Measurements from ENCODE around the gene SLC35G4.
"Not testable (repeated sequence)": the region's sequence is repeated elsewhere in the genome, so short reads cannot be mapped to it uniquely, and the experiment has no call there.

Gene SLC35G4

DNA sequence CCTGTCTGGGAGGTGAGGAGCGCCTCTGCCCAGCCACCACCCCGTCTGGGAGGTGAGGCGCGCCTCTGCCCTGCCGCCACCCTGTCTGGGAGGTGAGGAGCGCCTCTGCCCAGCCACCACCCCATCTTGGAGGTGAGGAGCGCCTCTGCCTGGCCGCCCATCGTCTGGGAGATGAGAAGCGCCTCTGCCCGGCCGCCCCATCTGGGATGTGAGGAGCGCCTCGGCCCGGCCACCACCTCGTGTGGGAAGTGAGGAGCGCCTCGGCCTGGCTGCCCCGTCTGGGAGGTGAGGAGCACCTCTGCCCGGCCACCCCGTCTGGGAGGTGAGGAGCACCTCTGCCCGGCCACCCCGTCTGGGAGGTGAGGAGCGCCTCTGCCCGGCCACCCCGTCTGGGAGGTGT is 38.4 kb downstream of the SLC35G4 start:
- not testable (repeated sequence) for H3K27me3 ChIP-seq (ENCODE audit: insufficient read depth, low read length); H3K4me2 ChIP-seq (ENCODE audit: low read length); H3F3A ChIP-seq (ENCODE audit: insufficient read depth, low read length); H3K4me3 ChIP-seq (ENCODE audit: low read depth, low read length, poor library complexity, severe bottlenecking); H3K9me2 ChIP-seq (ENCODE audit: low read depth, low read length); H2AFZ ChIP-seq (ENCODE audit: low read length); H3K36me3 ChIP-seq (ENCODE audit: insufficient read depth, low read length); H4K20me1 ChIP-seq (ENCODE audit: insufficient read depth, low read length); H3K79me2 ChIP-seq (ENCODE audit: insufficient read depth, low read length); H3K9me3 ChIP-seq (ENCODE audit: low read length); H3K4me1 ChIP-seq (ENCODE audit: insufficient read depth, low read length, severe bottlenecking); H3K9ac ChIP-seq (ENCODE audit: low read length); H3K27ac ChIP-seq (ENCODE audit: low read depth, low read length, poor library complexity, severe bottlenecking)

DNA sequence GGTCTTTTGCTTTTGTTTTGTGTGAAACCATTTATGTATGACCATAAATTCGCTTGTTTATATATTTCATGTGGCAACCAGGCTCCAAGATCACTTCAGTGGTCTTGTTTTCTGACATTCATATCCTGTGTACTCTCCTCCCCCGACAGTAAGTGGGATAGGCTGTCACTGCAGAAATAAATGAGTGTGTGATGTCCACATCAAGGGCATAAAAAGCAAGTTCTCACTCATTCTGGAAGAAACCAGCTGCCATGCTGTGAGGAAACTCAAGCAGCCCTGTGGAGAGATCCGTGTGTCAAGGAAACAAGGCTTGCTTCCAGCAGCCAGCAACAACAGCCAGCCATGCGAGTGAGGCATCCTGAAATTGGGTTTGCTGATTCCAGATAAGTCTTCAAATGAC is 40.4 kb downstream of the SLC35G4 start:
- Histone ChIP-seq H4K20me1 (ENCODE audit: insufficient read depth, low read length) (no peaks in the 10 kb centered on the region), H2AFZ (ENCODE audit: low read length) (no peak overlapping the region), H3K36me3 (ENCODE audit: insufficient read depth, low read length) (no peaks in the 10 kb centered on the region), H3K4me3 (ENCODE audit: low read depth, low read length, poor library complexity, severe bottlenecking) (no peak overlapping the region), H3K9me2 (ENCODE audit: low read depth, low read length) (no peaks in the 10 kb centered on the region), H3K4me1 (ENCODE audit: insufficient read depth, low read length, severe bottlenecking) (no peaks in the 10 kb centered on the region), H3K9me3 (ENCODE audit: low read length) (peaks cover 3% of the 10 kb centered on the region; the same call in 1 of the 2 replicates), H3K27me3 (ENCODE audit: insufficient read depth, low read length) (peaks cover 3% of the 10 kb centered on the region; the same call in 1 of the 2 replicates), H3K4me2 (ENCODE audit: low read length) (no peak overlapping the region), H3F3A (ENCODE audit: insufficient read depth, low read length) (no peaks in the 10 kb centered on the region), H3K27ac (ENCODE audit: low read depth, low read length, poor library complexity, severe bottlenecking) (no peak overlapping the region), H3K9ac (ENCODE audit: low read length) (no peak overlapping the region), H3K79me2 (ENCODE audit: insufficient read depth, low read length) (no peaks in the 10 kb centered on the region)
- TF ChIP-seq, protein P1, sequence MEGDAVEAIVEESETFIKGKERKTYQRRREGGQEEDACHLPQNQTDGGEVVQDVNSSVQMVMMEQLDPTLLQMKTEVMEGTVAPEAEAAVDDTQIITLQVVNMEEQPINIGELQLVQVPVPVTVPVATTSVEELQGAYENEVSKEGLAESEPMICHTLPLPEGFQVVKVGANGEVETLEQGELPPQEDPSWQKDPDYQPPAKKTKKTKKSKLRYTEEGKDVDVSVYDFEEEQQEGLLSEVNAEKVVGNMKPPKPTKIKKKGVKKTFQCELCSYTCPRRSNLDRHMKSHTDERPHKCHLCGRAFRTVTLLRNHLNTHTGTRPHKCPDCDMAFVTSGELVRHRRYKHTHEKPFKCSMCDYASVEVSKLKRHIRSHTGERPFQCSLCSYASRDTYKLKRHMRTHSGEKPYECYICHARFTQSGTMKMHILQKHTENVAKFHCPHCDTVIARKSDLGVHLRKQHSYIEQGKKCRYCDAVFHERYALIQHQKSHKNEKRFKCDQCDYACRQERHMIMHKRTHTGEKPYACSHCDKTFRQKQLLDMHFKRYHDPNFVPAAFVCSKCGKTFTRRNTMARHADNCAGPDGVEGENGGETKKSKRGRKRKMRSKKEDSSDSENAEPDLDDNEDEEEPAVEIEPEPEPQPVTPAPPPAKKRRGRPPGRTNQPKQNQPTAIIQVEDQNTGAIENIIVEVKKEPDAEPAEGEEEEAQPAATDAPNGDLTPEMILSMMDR (IDR thresholded peaks at IDR 0.05; ENCODE audit: low read length), result no peak
- TF ChIP-seq EZH2 (IDR thresholded peaks at IDR 0.05; ENCODE audit: borderline replicate concordance, low read length), result no peak

DNA sequence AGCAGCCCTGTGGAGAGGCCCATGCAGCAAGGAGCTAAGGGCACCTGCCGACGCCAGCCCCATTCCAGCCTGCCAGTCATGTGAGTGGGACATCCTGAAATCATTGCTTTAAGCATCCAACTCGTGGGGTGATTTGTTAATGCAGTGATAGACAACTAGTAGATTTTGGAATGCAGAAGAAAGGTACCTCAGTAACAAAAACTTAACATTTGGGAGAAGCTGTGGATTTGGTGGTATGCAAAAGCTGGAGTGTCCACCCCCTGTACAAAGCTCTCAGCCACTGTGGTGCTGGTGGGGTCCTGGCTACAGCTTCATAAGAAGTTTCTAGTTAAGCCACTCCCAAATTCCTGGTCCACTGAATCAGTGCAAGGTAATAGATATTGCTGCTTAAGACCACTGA is 42.5 kb downstream of the SLC35G4 start:
- TF ChIP-seq, protein P1 (IDR thresholded peaks at IDR 0.05; ENCODE audit: low read length), result no peak
- no peak for TF ChIP-seq EZH2 (IDR thresholded peaks at IDR 0.05; ENCODE audit: borderline replicate concordance, low read length)
- H3K27ac ChIP-seq (ENCODE audit: low read depth, low read length, poor library complexity, severe bottlenecking), result no peak overlapping the region
- H4K20me1 ChIP-seq (ENCODE audit: insufficient read depth, low read length), result no peaks in the 10 kb centered on the region
- no peaks in the 10 kb centered on the region for H3K4me1 ChIP-seq (ENCODE audit: insufficient read depth, low read length, severe bottlenecking)
- no peaks in the 10 kb centered on the region for H3K36me3 ChIP-seq (ENCODE audit: insufficient read depth, low read length)
- H2AFZ ChIP-seq (ENCODE audit: low read length), result no peak overlapping the region
- no peaks in the 10 kb centered on the region for H3K79me2 ChIP-seq (ENCODE audit: insufficient read depth, low read length)
- H3K9me2 ChIP-seq (ENCODE audit: low read depth, low read length), result no peaks in the 10 kb centered on the region
- no peak overlapping the region for H3K4me2 ChIP-seq (ENCODE audit: low read length)
- H3K4me3 ChIP-seq (ENCODE audit: low read depth, low read length, poor library complexity, severe bottlenecking), result no peak overlapping the region
- H3F3A ChIP-seq (ENCODE audit: insufficient read depth, low read length), result no peaks in the 10 kb centered on the region
- H3K9ac ChIP-seq (ENCODE audit: low read length), result no peak overlapping the region
- peaks cover 9% of the 10 kb centered on the region for H3K27me3 ChIP-seq (ENCODE audit: insufficient read depth, low read length)
- peaks cover 3% of the 10 kb centered on the region; the same call in 1 of the 2 replicates for H3K9me3 ChIP-seq (ENCODE audit: low read length)

DNA sequence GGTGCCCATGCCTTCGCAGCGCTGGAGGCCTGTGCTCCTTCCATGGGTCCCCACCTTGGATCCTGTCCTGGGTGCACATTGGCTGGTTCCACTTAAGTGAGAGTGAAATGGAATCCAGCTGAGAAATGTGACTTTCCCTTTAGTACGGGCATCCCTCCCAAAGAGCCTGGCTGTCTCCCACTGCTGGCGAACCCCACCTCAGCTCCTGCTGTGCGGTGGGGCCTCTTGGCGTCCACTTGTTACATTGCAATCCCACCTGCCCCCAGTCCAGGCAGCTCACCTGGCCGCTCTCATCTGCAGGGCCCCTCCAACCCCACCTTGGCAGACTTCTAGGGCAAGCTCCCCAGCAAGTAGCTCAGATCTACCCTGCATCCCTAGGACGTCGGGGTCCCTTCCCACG is 44.1 kb downstream of the SLC35G4 start:
- Histone ChIP-seq H4K20me1 (ENCODE audit: insufficient read depth, low read length) (no peaks in the 10 kb centered on the region), H2AFZ (ENCODE audit: low read length) (no peak overlapping the region), H3K4me1 (ENCODE audit: insufficient read depth, low read length, severe bottlenecking) (no peaks in the 10 kb centered on the region), H3K9me3 (ENCODE audit: low read length) (peaks cover 3% of the 10 kb centered on the region; the same call in 1 of the 2 replicates), H3K27me3 (ENCODE audit: insufficient read depth, low read length) (peaks cover 9% of the 10 kb centered on the region), H3K27ac (ENCODE audit: low read depth, low read length, poor library complexity, severe bottlenecking) (no peak overlapping the region), H3K4me3 (ENCODE audit: low read depth, low read length, poor library complexity, severe bottlenecking) (no peak overlapping the region), H3K9ac (ENCODE audit: low read length) (no peak overlapping the region), H3K79me2 (ENCODE audit: insufficient read depth, low read length) (no peaks in the 10 kb centered on the region), H3F3A (ENCODE audit: insufficient read depth, low read length) (no peaks in the 10 kb centered on the region), H3K36me3 (ENCODE audit: insufficient read depth, low read length) (no peaks in the 10 kb centered on the region), H3K4me2 (ENCODE audit: low read length) (no peak overlapping the region), H3K9me2 (ENCODE audit: low read depth, low read length) (no peaks in the 10 kb centered on the region)
- TF ChIP-seq, protein P1 (IDR thresholded peaks at IDR 0.05; ENCODE audit: low read length), result no peak
- TF ChIP-seq EZH2 (IDR thresholded peaks at IDR 0.05; ENCODE audit: borderline replicate concordance, low read length), result no peak

All from OCI-LY1 (cell line).